ENCODE data around the gene ZNF547.
"Not testable (repeated sequence)": the region's sequence is repeated elsewhere in the genome, so short reads cannot be mapped to it uniquely, and the experiment has no call there.

ZNF547 gene

DNA sequence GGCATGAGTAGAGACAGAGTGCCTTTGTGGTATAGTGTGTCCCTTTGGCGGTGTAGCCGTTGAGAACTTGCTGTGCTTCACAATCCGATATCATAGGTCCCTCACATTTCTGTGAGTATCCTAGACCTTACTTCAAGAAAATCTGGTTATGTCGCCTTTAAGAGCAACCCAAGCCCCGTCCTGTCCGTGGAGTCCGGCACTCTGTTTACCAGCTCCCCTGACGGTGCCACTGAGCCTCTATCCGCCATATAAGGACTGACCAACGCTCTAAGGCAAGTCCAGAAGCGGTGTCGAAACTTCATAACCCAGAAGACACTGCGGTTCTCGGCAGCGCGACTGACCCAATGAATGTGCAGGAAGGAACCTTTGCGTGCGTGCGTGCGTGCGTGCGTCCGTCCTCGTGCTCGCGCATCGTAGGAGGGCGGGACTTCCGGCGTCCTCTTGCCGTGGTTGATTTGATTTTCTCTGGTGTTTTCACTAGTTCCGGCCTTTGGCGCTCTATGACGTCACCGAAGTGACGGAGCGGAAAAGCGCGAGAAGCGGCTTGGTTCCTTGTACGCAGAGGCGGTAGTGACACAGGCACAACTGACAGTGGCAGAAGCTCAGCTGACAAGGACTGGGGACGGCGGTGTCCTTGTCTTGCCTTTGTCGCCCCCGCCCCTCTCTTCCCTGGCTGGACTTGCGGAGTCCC, at the start of gene ZNF547, which contains the start of gene TRAPPC2B:
Gene ZNF547, plus strand, starts transcription at position 555 of the 691 bp plus-strand sequence. CDS start 5,005 bp downstream, outside the sequence.
Gene TRAPPC2B, plus strand, starts transcription at position 555 of the 691 bp plus-strand sequence. CDS start 1,283 bp downstream, outside the sequence.
- DNase-seq, result peak; percentile 99 to 100

DNA sequence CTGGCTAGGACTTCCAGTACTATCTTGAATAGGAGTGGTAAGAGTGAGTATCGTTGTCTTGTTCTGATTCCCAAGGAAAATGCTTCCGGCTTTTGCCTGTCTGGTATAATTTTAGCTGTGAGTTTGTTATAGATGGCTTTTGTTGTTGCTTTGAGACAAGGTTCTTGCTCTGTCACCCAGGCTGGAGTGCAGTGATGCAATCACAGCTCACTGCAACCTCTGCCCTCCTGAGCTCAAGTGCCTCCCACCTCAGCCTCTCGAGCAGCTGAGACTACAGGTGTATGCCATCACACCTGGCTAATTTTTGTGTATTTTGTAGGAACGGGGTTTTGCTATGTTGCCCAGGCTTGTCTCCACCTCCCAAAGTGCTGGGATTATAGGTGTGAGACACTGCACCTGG, 49.2 kb upstream of the ZNF547 start:
- DNase-seq, result no peak

DNA sequence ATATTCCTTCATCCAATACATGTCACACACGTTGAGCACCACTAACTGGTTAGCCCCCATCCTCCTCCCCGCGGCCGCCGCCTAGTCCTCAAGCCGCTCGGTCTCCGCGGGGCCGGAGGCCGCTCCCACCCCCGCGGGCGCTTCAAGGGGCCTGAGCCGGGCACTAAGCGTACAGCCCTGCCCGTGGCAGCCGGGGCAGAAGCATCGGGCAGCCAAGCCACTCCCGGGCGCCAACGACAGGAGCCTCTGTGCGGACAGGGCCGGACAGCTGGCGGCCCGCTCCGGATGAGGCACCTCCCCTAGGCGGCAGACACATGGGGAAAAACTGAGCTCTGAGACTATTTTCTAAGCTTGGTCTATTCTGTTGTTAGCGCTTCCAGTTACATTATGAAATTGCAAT, 45.8 kb upstream of the ZNF547 start:
- DNase-seq, result no peak

- DNase-seq, result no peak
Measured at GRCh38 chr19:57319869-57320179, 43.5 kb upstream of the ZNF547 start.

DNA sequence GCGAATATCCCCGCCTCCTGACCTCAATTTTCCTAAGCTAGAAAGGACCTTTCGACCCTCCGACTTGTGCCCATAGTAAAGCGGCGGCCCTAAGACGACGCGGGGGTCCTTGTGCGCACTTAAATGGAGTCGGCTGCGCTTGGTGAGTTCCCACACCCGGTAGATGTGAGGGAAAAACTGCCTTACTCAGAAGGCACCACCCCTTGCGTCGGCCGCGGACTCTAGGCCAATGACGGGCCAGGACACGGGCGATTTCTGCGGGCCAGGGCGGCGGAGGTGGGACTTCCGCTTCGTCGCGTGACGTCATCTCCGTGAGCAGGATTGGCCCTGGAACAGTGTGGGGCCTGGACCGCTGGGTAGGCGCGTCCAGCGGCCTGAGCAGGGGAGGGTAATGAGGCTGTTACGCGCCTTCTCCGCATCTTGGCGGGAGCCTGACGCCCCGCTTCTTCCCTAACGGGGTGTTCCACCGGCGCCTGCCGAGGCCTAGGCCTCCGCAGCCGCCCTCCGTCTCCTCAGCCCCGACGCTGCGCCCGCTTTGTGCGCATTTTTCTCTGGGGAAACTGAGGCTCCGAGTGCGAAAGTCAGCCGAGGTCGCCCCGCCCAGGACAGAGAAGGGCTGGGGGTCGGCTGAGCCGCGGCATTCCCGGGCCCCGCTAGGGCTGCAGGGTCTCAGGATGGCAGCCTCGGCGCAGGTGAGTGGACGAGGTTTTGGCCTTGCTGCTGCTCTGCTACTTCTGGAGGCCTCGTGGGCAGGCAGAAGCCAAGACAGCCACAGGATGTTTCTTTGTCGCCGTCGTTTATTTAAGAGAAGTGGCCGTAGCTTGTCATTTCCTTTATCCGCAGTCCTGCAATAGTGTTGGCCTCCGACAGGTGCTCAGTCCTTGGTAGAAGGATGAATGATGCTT, 42.9 kb upstream of the ZNF547 start, which contains the start of gene ZNF543:
Gene ZNF543, plus strand, starts transcription at position 293 of the 905 bp plus-strand sequence. Its CDS starts 382 bp downstream, at position 675.
- DNase-seq, result peak; percentile 95 to 98

DNA sequence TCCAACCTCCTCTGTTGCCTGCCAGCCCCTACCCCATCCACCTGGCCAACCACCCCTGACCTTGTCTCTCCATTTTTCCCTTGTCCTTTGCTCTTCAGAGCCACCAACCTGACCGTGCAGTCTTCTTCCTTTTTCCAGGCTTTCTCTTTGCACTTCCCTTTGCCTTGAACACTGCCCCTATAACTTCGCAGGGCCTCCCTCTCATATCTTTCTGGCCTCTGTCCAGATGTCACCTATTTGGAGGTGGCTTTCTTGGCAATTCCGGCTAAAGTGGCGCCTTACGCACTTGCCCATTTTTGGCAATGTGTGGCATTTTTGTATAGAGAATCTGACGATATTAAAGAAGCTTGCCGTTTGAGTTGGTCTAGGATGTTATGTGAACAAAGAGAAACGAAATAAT, 42.2 kb upstream of the ZNF547 start:
- no peak for DNase-seq

DNA sequence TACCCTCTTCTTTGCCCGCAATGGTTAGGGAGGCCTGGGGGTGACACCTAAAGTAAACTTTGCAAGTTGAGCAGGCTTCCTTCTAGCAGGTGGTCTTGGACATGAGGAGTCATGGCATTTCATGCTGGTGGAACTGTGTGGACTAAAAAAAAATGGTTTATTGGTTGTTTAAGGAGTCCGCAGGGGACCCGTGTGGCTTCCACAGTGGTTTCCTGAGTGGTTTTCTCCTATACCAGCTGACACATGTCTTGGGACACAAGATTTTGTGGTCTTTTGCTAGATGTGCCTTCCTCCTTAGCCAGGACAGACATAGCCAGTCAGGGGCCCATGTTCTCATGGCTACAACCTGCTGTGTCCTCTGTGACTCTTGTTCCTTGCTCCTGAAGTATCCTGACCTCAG, 41.6 kb upstream of the ZNF547 start:
- no peak for DNase-seq

DNA sequence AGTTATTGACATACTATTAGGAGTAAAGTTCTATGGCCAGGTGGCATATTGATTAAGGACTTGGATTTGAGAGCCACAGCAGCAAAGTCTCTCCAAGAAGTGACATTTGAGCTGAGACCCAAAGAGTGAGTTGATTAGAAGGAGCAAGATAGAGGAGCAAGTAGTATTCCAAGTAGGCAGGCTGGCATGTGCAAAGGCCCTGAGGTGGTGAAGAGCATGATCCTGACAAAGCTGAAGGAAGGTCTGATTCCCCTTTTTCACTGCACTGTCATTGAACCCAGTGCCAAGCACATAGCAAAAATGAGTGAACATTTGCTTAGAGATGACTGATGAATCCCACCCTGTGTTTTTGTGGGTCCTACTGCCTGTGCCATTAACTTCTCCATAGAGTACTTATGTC, 38.4 kb upstream of the ZNF547 start:
- no peak for DNase-seq

DNA sequence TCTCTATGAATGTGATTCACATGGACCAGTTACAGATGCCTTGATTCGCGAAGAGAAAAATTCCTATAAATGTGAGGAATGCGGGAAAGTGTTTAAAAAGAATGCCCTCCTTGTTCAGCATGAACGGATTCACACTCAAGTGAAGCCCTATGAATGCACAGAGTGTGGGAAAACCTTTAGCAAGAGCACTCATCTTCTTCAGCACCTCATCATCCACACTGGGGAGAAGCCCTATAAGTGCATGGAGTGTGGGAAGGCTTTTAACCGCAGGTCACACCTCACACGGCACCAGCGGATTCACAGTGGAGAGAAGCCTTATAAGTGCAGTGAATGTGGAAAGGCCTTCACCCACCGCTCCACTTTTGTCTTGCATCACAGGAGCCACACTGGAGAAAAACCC, 35.4 kb upstream of the ZNF547 start:
- no peak for DNase-seq

DNA sequence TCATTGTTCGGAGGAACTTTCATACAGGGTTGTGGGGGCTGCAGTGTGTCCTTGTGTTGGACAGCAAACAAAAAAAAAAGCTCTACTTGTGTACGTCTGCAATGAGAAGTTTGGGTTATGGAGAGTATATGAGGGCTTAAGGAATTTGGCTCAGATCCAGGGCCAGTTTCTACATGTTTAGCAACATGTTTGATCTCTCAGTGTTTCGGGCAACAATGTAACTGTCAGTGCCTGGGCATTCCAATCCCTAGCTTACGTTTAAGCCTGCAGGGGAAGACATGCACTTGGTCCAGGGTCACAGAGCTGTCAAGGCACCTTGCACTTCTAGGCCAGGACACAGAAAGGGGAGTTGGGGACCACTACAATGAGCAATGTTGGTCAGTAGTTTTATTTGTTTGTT, 29.2 kb upstream of the ZNF547 start:
- no peak for DNase-seq

DNA sequence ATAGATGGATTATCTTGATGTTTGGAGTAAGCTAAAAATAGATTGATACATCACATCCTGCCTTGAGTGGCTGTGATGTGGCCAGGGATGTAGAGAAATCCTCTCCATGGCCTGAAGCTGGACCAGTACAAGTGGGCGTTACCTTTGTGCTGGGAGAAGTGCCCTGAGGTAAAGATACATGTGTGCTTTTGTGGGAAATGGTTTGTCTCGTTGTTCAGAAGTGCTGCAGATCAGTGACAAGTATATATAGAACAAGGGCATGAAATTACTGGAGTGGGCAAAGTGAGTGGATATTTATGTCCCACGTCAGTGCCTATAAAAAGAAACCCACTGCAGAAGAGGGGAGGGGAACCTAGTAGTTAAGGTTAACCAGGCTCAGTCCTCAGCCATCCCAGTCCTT, 24.5 kb upstream of the ZNF547 start:
- DNase-seq, result no peak

GRCh38 chr19:57342582-57342981, 20.8 kb upstream of the ZNF547 start:
- no peak for DNase-seq

DNA sequence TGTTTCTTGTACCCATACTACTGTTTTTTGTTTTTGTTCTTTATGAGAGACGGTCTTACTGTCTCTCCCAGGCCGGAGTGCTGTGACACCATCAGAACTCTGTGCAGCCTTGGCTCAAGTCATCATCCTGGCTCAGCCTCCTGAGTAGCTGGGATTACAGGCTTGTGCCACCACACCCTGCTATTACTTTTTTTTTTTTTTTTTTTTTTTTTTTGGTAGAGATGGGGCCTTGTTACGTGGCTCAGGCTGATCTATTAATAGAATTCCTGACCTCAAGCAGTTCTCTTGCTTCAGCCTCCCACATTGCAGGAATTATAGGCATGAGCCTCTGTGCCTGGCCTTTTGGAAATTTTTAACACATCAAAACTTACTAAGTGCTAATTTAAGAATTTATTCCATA, 15.2 kb upstream of the ZNF547 start:
- no peak for DNase-seq

GRCh38 chr19:57350877-57351805, 12.2 kb upstream of the ZNF547 start, which contains the start of gene ZNF304:
Gene ZNF304, plus strand, starts transcription at chr19:57351271. Its CDS starts 394 bp downstream, at chr19:57351665.
- DNase-seq, result peak; percentile 90 to 93

DNA sequence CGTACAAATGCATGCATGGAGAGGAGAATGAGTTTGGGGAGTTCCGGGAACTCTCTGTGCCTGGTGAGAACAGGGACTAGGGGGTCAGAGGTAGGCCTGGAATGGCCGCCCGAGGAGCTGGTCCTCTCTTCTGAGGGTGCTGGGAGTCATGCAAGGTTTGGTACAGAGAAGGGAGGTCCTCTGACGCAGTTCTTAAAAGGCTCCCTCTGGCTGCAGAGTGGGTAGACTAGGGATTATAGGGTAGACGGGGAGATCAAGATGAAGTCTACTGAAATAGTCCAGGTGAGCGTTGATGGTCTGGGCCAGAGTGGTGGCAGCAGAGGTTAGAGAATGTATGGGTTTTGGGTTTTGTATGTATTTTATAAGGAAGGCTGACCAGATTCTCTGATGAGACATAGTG, 11.5 kb upstream of the ZNF547 start:
- DNase-seq, result no peak

DNA sequence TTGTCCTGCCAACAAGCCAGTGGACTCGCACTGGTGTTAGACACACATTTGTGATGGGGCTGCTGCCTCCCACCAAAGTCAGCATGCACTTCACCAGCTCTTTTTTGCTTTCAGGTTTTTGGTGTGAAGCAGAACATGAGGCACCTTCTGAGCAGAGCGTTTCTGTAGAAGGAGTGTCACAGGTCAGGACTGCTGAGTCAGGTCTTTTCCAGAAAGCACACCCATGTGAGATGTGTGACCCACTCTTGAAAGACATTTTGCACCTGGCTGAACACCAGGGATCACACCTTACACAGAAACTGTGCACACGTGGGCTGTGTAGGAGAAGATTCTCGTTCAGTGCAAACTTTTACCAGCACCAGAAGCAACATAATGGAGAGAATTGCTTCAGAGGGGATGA, 7.4 kb upstream of the ZNF547 start:
- DNase-seq, result no peak

DNA sequence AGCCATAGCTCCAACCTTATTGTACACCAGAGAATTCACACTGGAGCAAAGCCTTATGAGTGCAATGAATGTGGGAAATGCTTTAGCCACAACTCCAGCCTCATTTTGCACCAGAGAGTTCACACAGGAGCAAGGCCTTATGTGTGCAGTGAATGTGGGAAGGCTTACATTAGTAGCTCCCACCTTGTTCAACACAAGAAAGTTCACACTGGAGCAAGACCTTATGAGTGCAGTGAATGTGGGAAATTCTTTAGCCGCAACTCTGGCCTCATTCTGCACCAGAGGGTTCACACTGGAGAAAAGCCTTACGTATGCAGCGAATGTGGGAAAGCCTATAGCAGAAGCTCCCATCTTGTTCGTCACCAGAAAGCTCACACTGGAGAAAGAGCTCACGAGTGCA, 5.9 kb upstream of the ZNF547 start:
- DNase-seq, result no peak

DNA sequence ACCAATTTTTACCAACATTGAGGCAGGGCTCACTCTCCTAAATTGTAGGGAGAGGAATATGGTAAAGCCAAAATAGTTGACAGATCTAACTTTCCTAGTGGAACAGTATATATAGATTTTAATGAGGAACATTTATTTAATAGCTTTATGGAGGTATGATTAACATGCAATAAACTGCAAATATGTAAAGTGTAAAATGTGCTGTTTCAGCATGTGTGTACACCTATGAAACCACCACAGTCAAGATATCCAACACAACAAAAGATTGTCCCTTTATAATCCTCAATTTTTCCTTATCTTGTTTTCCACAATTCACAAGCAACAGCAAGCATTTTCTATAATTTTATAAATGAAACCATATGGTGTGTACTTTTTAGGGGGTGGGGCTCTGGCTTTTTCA, 4.1 kb upstream of the ZNF547 start:
- no peak for DNase-seq

GRCh38 chr19:57362419-57362818, 932 bp upstream of the ZNF547 start:
- no peak for DNase-seq

DNA sequence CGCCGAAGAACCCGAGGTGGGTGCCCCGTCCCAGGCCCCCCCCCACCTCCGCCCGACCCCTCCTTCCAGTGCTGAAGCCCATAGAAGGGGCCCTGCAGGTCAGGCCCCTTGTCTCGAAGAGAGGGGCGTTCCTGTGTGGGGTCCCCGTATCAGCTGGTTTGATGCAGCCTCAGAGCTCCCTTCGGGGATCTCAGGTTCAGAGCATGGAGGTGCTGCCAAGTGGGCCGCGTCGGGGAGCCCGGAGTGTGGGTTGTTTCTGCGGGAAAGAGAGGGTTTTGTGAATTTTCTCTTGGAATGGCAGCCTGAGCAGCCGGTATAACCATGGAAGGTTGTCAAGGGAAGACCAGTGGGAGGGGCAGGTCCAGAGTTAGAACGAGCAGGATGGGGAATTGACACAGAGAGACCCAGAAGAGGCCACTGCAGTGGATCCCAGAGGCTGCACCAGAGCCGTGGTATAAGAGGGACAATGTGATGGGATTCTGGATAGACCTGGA, 384 bp downstream of the ZNF547 start:
- no peak for DNase-seq

GRCh38 chr19:57366776-57367175, 3.4 kb downstream of the ZNF547 start:
- no peak for DNase-seq

DNA sequence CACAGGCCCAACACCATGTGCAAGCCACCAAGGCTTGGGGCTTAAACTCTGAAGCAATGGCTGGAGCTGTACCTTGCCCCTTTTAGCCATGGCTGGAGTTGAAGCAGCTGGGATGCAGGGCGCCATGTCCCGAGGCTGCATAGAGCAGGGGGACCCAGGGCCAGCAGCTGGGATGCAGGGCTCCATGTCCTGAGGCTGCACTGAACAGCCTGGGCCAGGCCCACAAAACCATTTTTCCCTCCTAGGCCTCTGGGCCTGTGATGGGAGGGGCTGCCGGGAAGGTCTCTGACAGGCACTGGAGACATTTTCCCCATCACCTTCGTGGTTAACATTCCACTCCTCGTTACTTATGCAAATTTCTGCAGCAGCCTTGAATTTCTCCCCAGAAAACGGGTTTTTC, 10.8 kb downstream of the ZNF547 start:
- no peak for DNase-seq

GRCh38 chr19:57374647-57375046, 11.3 kb downstream of the ZNF547 start:
- DNase-seq, result not testable (repeated sequence)

All from inflammatory macrophage treated with lipopolysaccharide for 1 hour (primary cell).